HG03575 (cell line): ENCODE measurements around the gene AURKA.

Experiments used
- ATAC-seq: cut with Tn5 transposase; IDR thresholded peaks from one replicate; pipeline ENCODE4 v1.9.1; 2021; ENCODE audit not compliant: unreplicated experiment, insufficient number of reproducible peaks, low FRiP score; ENCODE audit errors: extremely low read depth

Gene AURKA

GRCh38 chr20:56392132-56392880 is at the start of gene AURKA, which contains the start of gene CSTF1:
AURKA (minus strand) TSS chr20:56392215; CDS start chr20:56388197, 4,018 bp downstream.
CSTF1 (plus strand) TSS chr20:56392645; CDS start chr20:56395553, 2,908 bp downstream.
- peak; percentile 87 for ATAC-seq

- ATAC-seq: no peak
Observed at GRCh38 chr20:56440346-56441007, 48.5 kb upstream of the AURKA start.

- no peak for ATAC-seq
Observed at GRCh38 chr20:56439771-56440291, 47.8 kb upstream of the AURKA start.

- ATAC-seq: no peak
Observed at GRCh38 chr20:56438284-56438683, 46.3 kb upstream of the AURKA start.

GRCh38 chr20:56437196-56437960 is 45.4 kb upstream of the AURKA start:
- ATAC-seq: no peak

GRCh38 chr20:56433880-56434255 is 41.9 kb upstream of the AURKA start:
- ATAC-seq: no peak

- no peak for ATAC-seq
Observed at GRCh38 chr20:56433221-56433879, 41.3 kb upstream of the AURKA start.

- no peak for ATAC-seq
Observed at GRCh38 chr20:56431471-56431870, 39.5 kb upstream of the AURKA start.

- no peak for ATAC-seq
Observed at GRCh38 chr20:56430957-56431356, 38.9 kb upstream of the AURKA start.

GRCh38 chr20:56430461-56430860 is 38.4 kb upstream of the AURKA start:
- no peak for ATAC-seq

GRCh38 chr20:56429941-56430340 is 37.9 kb upstream of the AURKA start:
- ATAC-seq: no peak

- ATAC-seq: no peak
Observed at GRCh38 chr20:56429502-56429901, 37.5 kb upstream of the AURKA start.

GRCh38 chr20:56428881-56429280 is 36.9 kb upstream of the AURKA start:
- ATAC-seq: no peak

- no peak for ATAC-seq
Observed at GRCh38 chr20:56428410-56428809, 36.4 kb upstream of the AURKA start.

- no peak for ATAC-seq
Observed at GRCh38 chr20:56427797-56428196, 35.8 kb upstream of the AURKA start.

GRCh38 chr20:56426926-56427325 is 34.9 kb upstream of the AURKA start:
- ATAC-seq: no peak

- ATAC-seq: no peak
Observed at GRCh38 chr20:56426026-56426425, 34.0 kb upstream of the AURKA start.

- ATAC-seq: no peak
Observed at GRCh38 chr20:56424931-56425330, 32.9 kb upstream of the AURKA start.

- no peak for ATAC-seq
Observed at GRCh38 chr20:56423886-56424285, 31.9 kb upstream of the AURKA start.
